Activated CD8-positive, alpha-beta memory T cell treated with anti-CD3 and anti-CD28 coated beads for 4 hours (primary cell): ENCODE data around the gene LLCFC1.
"Not testable (repeated sequence)": the region's sequence is repeated elsewhere in the genome, so short reads cannot be mapped to it uniquely, and the experiment has no call there.

ENCODE experiments used
- DNase-seq, 2 donors: peaks; one replicate each; pipeline ENCODE4 v3.0.0-alpha.2; 2020; ENCODE audit warnings: low read depth in 2 of 2

LLCFC1 gene

GRCh38 chr7:142942746-142943145 lies 3.5 kb downstream of the LLCFC1 start:
- DNase-seq, result no peak

DNA sequence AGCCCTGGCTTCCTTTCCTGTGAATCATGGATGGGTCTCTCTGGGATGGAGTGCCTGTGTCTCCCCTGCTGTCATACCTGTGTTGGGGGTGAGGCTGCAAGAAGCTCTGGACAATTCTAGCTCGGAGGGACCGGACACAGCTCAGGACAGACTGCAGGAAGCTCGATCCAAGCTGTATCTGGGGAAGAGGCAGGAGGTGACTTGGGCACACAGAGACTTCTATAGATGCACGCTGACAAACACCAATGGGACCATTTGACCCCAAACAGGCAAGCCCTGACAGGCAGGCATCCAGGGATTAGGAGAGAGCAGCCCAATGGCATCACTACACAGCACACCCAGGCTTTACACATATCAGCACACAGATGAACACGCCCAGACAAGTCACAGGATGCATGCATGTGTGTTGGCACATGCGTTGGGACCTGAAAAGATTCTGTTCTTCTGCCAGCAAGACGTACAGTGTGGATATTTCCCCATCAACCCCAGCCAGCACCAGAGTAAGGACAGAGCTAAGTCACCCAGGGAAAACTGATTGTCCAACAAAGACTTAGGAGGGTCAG lies 4.5 kb downstream of the LLCFC1 start:
- no peak for DNase-seq

DNA sequence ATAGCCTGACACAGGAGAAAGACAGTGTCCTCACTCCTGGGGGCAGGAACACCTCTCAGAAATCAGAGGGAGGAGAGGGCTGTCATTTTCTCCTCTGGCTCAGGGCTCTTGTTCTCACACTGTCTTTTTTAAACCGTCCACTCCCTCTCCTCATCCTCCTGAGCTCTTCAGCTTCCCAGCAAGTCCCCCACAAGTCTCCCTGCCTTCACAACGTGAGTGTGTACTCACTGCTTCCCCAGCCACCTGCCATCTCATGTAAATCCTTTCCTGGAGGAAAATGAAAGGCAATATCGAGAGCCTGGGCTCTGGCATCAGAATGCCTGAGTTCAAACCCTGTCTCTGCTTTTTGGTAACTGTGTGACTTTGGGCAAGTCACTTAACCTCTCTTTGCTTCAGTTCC lies 5.7 kb downstream of the LLCFC1 start:
- DNase-seq, result no peak

GRCh38 chr7:142948603-142949002 lies 9.3 kb downstream of the LLCFC1 start:
- DNase-seq, result no peak

GRCh38 chr7:142950235-142950634 lies 11.0 kb downstream of the LLCFC1 start:
- DNase-seq, result no peak

- no peak for DNase-seq
Measured at GRCh38 chr7:142954680-142955268, 15.5 kb downstream of the LLCFC1 start.

GRCh38 chr7:142956951-142957623 lies 17.8 kb downstream of the LLCFC1 start:
- no peak for DNase-seq

- no peak for DNase-seq
Measured at GRCh38 chr7:142957723-142958122, 18.4 kb downstream of the LLCFC1 start.

DNA sequence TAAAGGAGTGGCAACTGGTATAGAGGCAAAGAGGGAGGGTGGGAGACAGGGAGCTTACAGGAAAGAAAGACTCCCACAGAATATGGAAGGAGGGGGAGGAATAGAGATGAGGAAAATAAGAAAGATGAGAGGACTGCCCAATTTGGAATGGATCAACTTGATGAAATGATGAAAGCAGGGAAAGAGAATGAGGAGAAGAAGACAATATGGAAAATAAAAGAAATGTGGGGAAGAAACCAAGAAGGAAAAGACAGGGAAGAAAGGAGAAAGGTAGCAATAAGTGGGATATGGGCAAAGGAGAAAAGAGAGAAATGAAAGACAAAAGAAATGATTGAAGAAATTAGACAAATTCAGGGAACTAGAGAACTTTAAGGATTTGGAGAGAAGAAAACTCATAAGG lies 19.9 kb downstream of the LLCFC1 start:
- no peak for DNase-seq

DNA sequence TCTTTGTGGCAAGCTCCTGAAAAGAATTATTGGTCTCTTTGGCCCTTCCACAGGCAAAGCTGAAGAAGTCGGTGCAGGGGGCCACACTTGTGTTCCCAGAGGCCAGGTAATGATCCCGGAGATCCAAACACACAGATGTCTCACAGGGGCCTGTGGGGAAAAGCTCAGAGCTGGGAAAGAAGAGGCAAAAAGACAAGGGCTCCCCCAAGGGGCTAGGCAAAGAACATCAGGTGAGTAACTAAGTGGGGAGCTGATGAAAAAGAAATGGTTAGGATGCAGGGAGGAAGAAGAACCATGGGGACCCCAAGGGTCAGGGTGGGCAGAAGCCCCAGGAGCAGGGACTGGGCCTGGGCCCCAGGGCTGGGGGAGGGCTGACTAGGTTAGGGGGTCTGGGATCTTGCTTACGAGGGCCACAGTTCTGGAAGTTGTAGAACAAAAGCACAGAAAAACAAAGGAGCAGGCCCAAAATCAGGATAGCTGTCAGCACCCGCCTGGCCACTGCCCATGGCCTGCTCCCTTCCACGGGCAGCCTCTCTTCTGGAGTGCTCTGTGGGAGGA lies 21.8 kb downstream of the LLCFC1 start:
- DNase-seq, result no peak

- DNase-seq, result no peak
Measured at GRCh38 chr7:142961595-142961972, 22.3 kb downstream of the LLCFC1 start.

- no peak for DNase-seq
Measured at GRCh38 chr7:142961973-142962926, 23.0 kb downstream of the LLCFC1 start, which contains the start of gene KEL. Gene KEL (minus strand): TSS chr7:142962363. CDS start chr7:142962206, 157 bp downstream.

GRCh38 chr7:142962991-142963390 lies 23.7 kb downstream of the LLCFC1 start:
- DNase-seq, result no peak

- DNase-seq, result no peak
Measured at GRCh38 chr7:142963993-142964392, 24.7 kb downstream of the LLCFC1 start.

- no peak for DNase-seq
Measured at GRCh38 chr7:142964502-142965246, 25.4 kb downstream of the LLCFC1 start.

DNA sequence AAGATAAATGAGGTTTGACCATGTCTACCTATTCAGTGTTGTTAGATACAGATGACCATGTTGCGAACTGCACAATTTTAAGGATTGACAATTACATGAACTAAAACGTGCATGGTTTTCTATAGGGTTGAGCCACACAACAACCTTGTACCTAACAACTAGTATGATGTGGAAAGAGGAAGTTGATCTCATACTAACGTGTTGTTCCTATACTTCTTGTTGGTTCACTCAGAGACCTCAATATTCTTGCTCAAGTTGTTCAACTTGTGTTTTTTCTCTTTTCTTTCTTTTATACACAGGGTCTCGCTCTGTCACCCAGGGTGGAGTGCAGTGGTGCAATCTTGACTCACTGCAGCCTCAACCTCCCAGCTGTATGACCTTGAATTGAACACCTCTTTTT lies 28.9 kb downstream of the LLCFC1 start:
- no peak for DNase-seq

DNA sequence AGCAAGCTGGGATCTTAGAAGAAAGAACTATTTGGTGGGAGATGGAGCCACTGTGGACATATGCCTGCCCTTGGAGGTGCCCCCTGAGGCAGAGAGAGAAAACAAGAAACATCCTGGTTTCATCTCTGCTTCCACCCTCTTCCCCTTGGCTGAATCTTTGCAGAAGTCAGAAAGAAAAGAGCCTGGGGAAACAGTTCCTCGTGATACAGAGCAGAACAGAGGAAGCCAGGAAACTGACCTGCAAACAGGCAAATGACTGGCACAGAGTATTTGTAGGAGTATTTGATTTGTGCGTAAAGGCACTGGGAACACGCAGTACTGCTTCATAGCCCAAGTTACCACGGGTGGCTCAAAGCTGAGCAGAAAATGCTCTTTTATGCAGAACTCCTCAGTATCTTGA lies 29.9 kb downstream of the LLCFC1 start:
- DNase-seq, result no peak

- DNase-seq, result no peak
Measured at GRCh38 chr7:142974626-142975025, 35.3 kb downstream of the LLCFC1 start.

DNA sequence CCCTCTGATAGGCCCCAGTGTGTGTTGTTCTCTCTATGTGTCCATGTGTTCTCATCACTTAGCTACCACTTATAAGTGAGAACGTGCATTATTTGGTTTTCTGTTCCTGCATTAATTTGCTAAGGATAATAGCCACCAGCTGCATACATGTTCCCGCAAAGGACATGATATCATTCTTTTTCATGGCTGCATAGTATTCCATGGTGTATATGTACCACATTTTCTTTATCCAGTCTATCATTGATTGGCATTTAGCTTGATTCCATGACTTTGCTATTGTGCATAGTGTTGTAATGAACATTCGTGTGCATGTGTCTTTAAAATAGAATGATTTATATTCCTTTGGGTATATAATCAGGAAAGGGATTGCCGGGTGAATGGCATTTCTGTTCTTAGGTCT lies 39.1 kb downstream of the LLCFC1 start:
- not testable (repeated sequence) for DNase-seq

- DNase-seq, result no peak
Measured at GRCh38 chr7:142983825-142984224, 44.5 kb downstream of the LLCFC1 start.

GRCh38 chr7:142984297-142984696 lies 45.0 kb downstream of the LLCFC1 start:
- DNase-seq, result no peak
